ENCODE measurements around the gene ZNF30.
A peak's percentile ranks its signal among the peaks of the same experiment; 100 is the strongest.

ZNF30 gene

DNA sequence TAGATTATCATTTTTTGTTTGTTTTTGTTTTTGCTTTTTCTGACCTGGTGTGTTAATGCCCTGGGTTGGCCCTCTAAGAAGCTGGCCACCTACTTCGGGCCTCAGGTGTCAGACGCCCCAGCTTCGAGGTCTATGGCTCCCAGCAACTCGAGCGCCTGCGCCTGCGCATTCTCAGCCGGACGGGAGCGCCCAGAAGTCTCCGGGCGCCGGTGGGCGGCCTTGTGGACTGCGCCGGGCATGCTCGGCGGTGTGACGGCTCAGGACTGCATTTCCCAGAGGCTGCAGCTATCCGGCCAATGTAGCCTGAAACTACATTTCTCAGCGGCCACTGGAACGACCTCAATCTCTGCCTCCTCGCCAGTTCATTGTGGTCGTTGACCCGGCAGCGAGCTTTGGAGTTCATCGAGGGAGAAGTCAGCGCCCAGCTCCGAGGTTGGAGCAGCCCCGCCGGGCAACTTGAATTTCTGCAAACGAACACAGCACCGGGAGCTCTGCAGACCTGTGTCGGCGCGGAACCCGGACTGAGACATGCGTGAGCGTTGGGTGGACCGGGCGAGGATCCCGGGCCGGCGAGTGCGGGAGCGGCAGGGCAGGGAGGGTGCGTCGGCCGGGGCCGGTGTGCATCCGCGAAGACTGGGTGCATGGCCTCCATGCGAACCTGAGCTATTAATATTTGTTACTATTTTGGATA, at the start of gene ZNF30 (continued):
- TF ChIP-seq ZNF768 (tag by site-specific recombination; IDR thresholded peaks at IDR 0.05): no peak
- no peak for TF ChIP-seq ZNF114 (tag by site-specific recombination; IDR thresholded peaks at IDR 0.05)
- TF ChIP-seq OVOL3 (tag by site-specific recombination; IDR thresholded peaks at IDR 0.05): no peak
- TF ChIP-seq ZNF660 (tag by site-specific recombination; IDR thresholded peaks at IDR 0.05): peak; percentile 92
- peak; percentile 97 for TF ChIP-seq ZNF76 (tag by site-specific recombination; IDR thresholded peaks at IDR 0.05; ENCODE audit: borderline replicate concordance, low read depth)
- TF ChIP-seq ZNF433 (tag by site-specific recombination; IDR thresholded peaks at IDR 0.05; ENCODE audit: low read depth): no peak
- TF ChIP-seq, protein P1, sequence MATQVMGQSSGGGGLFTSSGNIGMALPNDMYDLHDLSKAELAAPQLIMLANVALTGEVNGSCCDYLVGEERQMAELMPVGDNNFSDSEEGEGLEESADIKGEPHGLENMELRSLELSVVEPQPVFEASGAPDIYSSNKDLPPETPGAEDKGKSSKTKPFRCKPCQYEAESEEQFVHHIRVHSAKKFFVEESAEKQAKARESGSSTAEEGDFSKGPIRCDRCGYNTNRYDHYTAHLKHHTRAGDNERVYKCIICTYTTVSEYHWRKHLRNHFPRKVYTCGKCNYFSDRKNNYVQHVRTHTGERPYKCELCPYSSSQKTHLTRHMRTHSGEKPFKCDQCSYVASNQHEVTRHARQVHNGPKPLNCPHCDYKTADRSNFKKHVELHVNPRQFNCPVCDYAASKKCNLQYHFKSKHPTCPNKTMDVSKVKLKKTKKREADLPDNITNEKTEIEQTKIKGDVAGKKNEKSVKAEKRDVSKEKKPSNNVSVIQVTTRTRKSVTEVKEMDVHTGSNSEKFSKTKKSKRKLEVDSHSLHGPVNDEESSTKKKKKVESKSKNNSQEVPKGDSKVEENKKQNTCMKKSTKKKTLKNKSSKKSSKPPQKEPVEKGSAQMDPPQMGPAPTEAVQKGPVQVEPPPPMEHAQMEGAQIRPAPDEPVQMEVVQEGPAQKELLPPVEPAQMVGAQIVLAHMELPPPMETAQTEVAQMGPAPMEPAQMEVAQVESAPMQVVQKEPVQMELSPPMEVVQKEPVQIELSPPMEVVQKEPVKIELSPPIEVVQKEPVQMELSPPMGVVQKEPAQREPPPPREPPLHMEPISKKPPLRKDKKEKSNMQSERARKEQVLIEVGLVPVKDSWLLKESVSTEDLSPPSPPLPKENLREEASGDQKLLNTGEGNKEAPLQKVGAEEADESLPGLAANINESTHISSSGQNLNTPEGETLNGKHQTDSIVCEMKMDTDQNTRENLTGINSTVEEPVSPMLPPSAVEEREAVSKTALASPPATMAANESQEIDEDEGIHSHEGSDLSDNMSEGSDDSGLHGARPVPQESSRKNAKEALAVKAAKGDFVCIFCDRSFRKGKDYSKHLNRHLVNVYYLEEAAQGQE (tag by site-specific recombination; IDR thresholded peaks at IDR 0.05): peak; percentile 41; the same call in 1 of the 2 replicates
- TF ChIP-seq ZFP3 (tag by site-specific recombination; IDR thresholded peaks at IDR 0.05; ENCODE audit: low read depth): no peak
- TF ChIP-seq ZNF610 (tag by site-specific recombination; IDR thresholded peaks at IDR 0.05; ENCODE audit: borderline replicate concordance): peak; percentile 95
- TF ChIP-seq ZBTB8A (tag by site-specific recombination; IDR thresholded peaks at IDR 0.05): peak; percentile 100
- TF ChIP-seq ZNF707 (tag by site-specific recombination; IDR thresholded peaks at IDR 0.05): no peak
- no peak for TF ChIP-seq ZNF248 (tag by site-specific recombination; IDR thresholded peaks at IDR 0.05)
- TF ChIP-seq, protein P2, sequence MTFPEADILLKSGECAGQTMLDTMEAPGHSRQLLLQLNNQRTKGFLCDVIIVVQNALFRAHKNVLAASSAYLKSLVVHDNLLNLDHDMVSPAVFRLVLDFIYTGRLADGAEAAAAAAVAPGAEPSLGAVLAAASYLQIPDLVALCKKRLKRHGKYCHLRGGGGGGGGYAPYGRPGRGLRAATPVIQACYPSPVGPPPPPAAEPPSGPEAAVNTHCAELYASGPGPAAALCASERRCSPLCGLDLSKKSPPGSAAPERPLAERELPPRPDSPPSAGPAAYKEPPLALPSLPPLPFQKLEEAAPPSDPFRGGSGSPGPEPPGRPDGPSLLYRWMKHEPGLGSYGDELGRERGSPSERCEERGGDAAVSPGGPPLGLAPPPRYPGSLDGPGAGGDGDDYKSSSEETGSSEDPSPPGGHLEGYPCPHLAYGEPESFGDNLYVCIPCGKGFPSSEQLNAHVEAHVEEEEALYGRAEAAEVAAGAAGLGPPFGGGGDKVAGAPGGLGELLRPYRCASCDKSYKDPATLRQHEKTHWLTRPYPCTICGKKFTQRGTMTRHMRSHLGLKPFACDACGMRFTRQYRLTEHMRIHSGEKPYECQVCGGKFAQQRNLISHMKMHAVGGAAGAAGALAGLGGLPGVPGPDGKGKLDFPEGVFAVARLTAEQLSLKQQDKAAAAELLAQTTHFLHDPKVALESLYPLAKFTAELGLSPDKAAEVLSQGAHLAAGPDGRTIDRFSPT (tag by site-specific recombination; IDR thresholded peaks at IDR 0.05): peak; percentile 50
- no peak for TF ChIP-seq ZNF138 (tag by site-specific recombination; IDR thresholded peaks at IDR 0.05; ENCODE audit: borderline replicate concordance)
- 0 out of 2 replicates have a peak, but pooled peaks have one; percentile 31 for TF ChIP-seq REPIN1 (tag by site-specific recombination; IDR thresholded peaks at IDR 0.05; ENCODE audit: low read depth)
- no peak for TF ChIP-seq ZNF791 (tag by site-specific recombination; IDR thresholded peaks at IDR 0.05)
- TF ChIP-seq ZNF624 (tag by site-specific recombination; IDR thresholded peaks at IDR 0.05): no peak
- no peak for TF ChIP-seq ZNF544 (tag by site-specific recombination; IDR thresholded peaks at IDR 0.05)
- TF ChIP-seq ZFP37 (tag by site-specific recombination; IDR thresholded peaks at IDR 0.05): peak; percentile 99
- TF ChIP-seq, protein P3, sequence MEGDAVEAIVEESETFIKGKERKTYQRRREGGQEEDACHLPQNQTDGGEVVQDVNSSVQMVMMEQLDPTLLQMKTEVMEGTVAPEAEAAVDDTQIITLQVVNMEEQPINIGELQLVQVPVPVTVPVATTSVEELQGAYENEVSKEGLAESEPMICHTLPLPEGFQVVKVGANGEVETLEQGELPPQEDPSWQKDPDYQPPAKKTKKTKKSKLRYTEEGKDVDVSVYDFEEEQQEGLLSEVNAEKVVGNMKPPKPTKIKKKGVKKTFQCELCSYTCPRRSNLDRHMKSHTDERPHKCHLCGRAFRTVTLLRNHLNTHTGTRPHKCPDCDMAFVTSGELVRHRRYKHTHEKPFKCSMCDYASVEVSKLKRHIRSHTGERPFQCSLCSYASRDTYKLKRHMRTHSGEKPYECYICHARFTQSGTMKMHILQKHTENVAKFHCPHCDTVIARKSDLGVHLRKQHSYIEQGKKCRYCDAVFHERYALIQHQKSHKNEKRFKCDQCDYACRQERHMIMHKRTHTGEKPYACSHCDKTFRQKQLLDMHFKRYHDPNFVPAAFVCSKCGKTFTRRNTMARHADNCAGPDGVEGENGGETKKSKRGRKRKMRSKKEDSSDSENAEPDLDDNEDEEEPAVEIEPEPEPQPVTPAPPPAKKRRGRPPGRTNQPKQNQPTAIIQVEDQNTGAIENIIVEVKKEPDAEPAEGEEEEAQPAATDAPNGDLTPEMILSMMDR (tag by site-specific recombination; IDR thresholded peaks at IDR 0.05): 0 out of 2 replicates have a peak, but pooled peaks have one; percentile 45
- no peak for TF ChIP-seq ZFP41 (tag by site-specific recombination; IDR thresholded peaks at IDR 0.05; ENCODE audit: borderline replicate concordance)
- TF ChIP-seq, protein P4, sequence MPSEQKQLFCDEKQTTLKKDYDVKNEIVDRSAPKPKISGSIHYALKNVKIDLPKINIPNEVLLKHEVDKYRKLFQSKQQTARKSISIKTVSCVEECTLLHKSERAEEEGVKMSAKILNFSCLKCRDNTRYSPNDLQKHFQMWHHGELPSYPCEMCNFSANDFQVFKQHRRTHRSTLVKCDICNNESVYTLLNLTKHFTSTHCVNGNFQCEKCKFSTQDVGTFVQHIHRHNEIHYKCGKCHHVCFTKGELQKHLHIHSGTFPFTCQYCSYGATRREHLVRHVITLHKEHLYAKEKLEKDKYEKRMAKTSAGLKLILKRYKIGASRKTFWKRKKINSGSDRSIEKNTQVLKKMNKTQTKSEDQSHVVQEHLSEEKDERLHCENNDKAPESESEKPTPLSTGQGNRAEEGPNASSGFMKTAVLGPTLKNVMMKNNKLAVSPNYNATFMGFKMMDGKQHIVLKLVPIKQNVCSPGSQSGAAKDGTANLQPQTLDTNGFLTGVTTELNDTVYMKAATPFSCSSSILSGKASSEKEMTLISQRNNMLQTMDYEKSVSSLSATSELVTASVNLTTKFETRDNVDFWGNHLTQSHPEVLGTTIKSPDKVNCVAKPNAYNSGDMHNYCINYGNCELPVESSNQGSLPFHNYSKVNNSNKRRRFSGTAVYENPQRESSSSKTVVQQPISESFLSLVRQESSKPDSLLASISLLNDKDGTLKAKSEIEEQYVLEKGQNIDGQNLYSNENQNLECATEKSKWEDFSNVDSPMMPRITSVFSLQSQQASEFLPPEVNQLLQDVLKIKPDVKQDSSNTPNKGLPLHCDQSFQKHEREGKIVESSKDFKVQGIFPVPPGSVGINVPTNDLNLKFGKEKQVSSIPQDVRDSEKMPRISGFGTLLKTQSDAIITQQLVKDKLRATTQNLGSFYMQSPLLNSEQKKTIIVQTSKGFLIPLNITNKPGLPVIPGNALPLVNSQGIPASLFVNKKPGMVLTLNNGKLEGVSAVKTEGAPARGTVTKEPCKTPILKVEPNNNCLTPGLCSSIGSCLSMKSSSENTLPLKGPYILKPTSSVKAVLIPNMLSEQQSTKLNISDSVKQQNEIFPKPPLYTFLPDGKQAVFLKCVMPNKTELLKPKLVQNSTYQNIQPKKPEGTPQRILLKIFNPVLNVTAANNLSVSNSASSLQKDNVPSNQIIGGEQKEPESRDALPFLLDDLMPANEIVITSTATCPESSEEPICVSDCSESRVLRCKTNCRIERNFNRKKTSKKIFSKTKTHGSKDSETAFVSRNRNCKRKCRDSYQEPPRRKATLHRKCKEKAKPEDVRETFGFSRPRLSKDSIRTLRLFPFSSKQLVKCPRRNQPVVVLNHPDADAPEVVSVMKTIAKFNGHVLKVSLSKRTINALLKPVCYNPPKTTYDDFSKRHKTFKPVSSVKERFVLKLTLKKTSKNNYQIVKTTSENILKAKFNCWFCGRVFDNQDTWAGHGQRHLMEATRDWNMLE (tag by site-specific recombination; conservative IDR thresholded peaks at IDR 0.05; ENCODE audit: low read depth): peak; percentile 46; the same call in 1 of the 2 replicates
- no peak for TF ChIP-seq ZNF621 (tag by site-specific recombination; IDR thresholded peaks at IDR 0.05)
- TF ChIP-seq, protein P5, sequence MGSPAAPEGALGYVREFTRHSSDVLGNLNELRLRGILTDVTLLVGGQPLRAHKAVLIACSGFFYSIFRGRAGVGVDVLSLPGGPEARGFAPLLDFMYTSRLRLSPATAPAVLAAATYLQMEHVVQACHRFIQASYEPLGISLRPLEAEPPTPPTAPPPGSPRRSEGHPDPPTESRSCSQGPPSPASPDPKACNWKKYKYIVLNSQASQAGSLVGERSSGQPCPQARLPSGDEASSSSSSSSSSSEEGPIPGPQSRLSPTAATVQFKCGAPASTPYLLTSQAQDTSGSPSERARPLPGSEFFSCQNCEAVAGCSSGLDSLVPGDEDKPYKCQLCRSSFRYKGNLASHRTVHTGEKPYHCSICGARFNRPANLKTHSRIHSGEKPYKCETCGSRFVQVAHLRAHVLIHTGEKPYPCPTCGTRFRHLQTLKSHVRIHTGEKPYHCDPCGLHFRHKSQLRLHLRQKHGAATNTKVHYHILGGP (tag by site-specific recombination; IDR thresholded peaks at IDR 0.05): no peak
- no peak for TF ChIP-seq ZNF211 (tag by site-specific recombination; IDR thresholded peaks at IDR 0.05; ENCODE audit: low read depth)
- no peak for TF ChIP-seq GLI4 (tag by site-specific recombination; IDR thresholded peaks at IDR 0.05)
